ENCODE data around the gene MROH2A. TPM values are rescaled to one million over a fixed set of nuclear protein-coding genes. Genes with fewer than 3 reads are reported as not detected.
"Not testable (repeated sequence)": the region's sequence is repeated elsewhere in the genome, so short reads cannot be mapped to it uniquely, and the experiment has no call there.

The MROH2A gene
- total RNA-seq, 1 donor from 2014 or later, result not detected

GRCh38 chr2:233862261-233862768 lies 84.2 kb downstream of the MROH2A start:
- Histone ChIP-seq H3K4me3 (no peak overlapping the region), H3K27me3 (no peaks in the 10 kb centered on the region), H3K4me1 (peaks cover 3% of the 10 kb centered on the region), H3K36me3 (no peaks in the 10 kb centered on the region), H3K9me3 (no peaks in the 10 kb centered on the region), H3K27ac (no peak overlapping the region)
- no peak for TF ChIP-seq CTCF (IDR thresholded peaks at IDR 0.05)
- DNase-seq (no peak), ATAC-seq (no peak)
- intact Hi-C loops (cut with DNase I), result no loop called here

- DNase-seq (no peak), ATAC-seq (no peak)
- H3K4me1 ChIP-seq, result no peaks in the 10 kb centered on the region
- H3K36me3 ChIP-seq, result no peaks in the 10 kb centered on the region
- no peak overlapping the region for H3K27ac ChIP-seq
- intact Hi-C loops (cut with DNase I), result no loop called here
- H3K27me3 ChIP-seq, result no peaks in the 10 kb centered on the region
- no peak for TF ChIP-seq CTCF (IDR thresholded peaks at IDR 0.05)
- no peaks in the 10 kb centered on the region for H3K9me3 ChIP-seq
- H3K4me3 ChIP-seq, result no peak overlapping the region
These were observed 87.7 kb downstream of the MROH2A start for GRCh38 chr2:233865838-233866237.

- H3K27ac ChIP-seq, result no peak overlapping the region
- no peaks in the 10 kb centered on the region for H3K36me3 ChIP-seq
- no peak overlapping the region for H3K4me3 ChIP-seq
- no peak for DNase-seq
- intact Hi-C loops (cut with DNase I), result no loop called here
- no peak for ATAC-seq
- H3K27me3 ChIP-seq, result no peaks in the 10 kb centered on the region
- TF ChIP-seq CTCF (IDR thresholded peaks at IDR 0.05), result no peak
- no peaks in the 10 kb centered on the region for H3K4me1 ChIP-seq
- no peaks in the 10 kb centered on the region for H3K9me3 ChIP-seq
These were observed 88.3 kb downstream of the MROH2A start for GRCh38 chr2:233866479-233866878.

- Histone ChIP-seq H3K36me3 (no peaks in the 10 kb centered on the region), H3K4me3 (peak within 1 kb of the TSS; percentile 55), H3K4me1 (no peaks in the 10 kb centered on the region), H3K27me3 (peaks cover 4% of the 10 kb centered on the region), H3K9me3 (no peaks in the 10 kb centered on the region), H3K27ac (no peak within 1 kb of the TSS)
- ATAC-seq (peak; percentile 77), DNase-seq (peak; percentile 75)
- intact Hi-C loops (cut with DNase I), result no loop called here
- TF ChIP-seq CTCF (IDR thresholded peaks at IDR 0.05), result no peak
These were observed 89.9 kb downstream of the MROH2A start, which contains the start of gene MSL3B for GRCh38 chr2:233867993-233868532. Gene MSL3B (minus strand): TSS chr2:233868386.

GRCh38 chr2:233871432-233871831 lies 93.3 kb downstream of the MROH2A start:
- Histone ChIP-seq H3K4me3 (no peak overlapping the region), H3K36me3 (no peaks in the 10 kb centered on the region), H3K9me3 (no peaks in the 10 kb centered on the region), H3K4me1 (no peaks in the 10 kb centered on the region), H3K27me3 (peaks cover 10% of the 10 kb centered on the region), H3K27ac (no peak overlapping the region)
- TF ChIP-seq CTCF (IDR thresholded peaks at IDR 0.05), result no peak
- ATAC-seq (no peak), DNase-seq (no peak)
- intact Hi-C loops (cut with DNase I), result no loop called here

GRCh38 chr2:233872125-233872524 lies 94.0 kb downstream of the MROH2A start:
- DNase-seq; H3K27me3 ChIP-seq; intact Hi-C loops (cut with DNase I); H3K4me1 ChIP-seq; H3K9me3 ChIP-seq; ATAC-seq; H3K36me3 ChIP-seq; H3K27ac ChIP-seq; H3K4me3 ChIP-seq: not testable (repeated sequence)

Measured in upper lobe of right lung (tissue), 1 donor.